Colonic mucosa (tissue), 4 donors: ENCODE data around the gene ZNF223. TPM values are rescaled to one million over a fixed set of nuclear protein-coding genes. Genes with fewer than 3 reads are reported as not detected.

Experiments
- DNase-seq: peaks from one replicate; pipeline ENCODE4 v3.0.0-alpha.2; 2020
- H3K27ac ChIP-seq: fragments of 200-600 bp; one replicate; pipeline ENCODE4 v1.8.0; 2021
- H3K27me3 ChIP-seq: fragments of 200-600 bp; one replicate; pipeline ENCODE4 v1.8.0; 2021
- H3K36me3 ChIP-seq: fragments of 200-600 bp; one replicate; pipeline ENCODE4 v1.8.0; 2021
- H3K4me1 ChIP-seq: fragments of 200-600 bp; one replicate; pipeline ENCODE4 v1.8.0; 2021; ENCODE audit warnings: mild to moderate bottlenecking
- H3K4me3 ChIP-seq: fragments of 200-600 bp; one replicate; pipeline ENCODE4 v1.8.0; 2021
- H3K9ac ChIP-seq, 2 donors: one replicate each; pipeline ENCODE4 v1.7.0; 2013; ENCODE audit warnings: control low read depth in 2 of 2, low read depth in 2 of 2, low read length in 2 of 2
- H3K9me3 ChIP-seq: fragments of 200-600 bp; one replicate; pipeline ENCODE4 v1.8.0; 2021
- intact Hi-C: fragments of 100-400 bp; cut with DNase I; formaldehyde crosslinking; loops from one replicate; pipeline ENCODE4 v1.14.1; 2022
- total RNA-seq, 2 donors: library from RNA; stranded (reverse); fragmentation: NEBNext Ultra II Directional in 1 of 2; extraction: Animal tissue kit (Norgen Biotek cat#: 25700) in 1 of 2; gene quantifications; one replicate each; pipeline ENCODE4 v1.2.1, GENCODE V29; 2021
- TF ChIP-seq, protein P1 (sequence below): fragments of 200-600 bp; IDR thresholded peaks from one replicate; pipeline ENCODE4 v1.8.0; 2022; ENCODE audit warnings: antibody characterized with exemption, mild to moderate bottlenecking
- donor health status: healthy.
- donor health status: DM: no; HTN: no; CAD: no.
- donor health status: DM: no; HTN: no; CAD: no.

The ZNF223 gene
- total RNA-seq, 2 donors from 2014 or later: 5.1 to 5.5 TPM

DNA sequence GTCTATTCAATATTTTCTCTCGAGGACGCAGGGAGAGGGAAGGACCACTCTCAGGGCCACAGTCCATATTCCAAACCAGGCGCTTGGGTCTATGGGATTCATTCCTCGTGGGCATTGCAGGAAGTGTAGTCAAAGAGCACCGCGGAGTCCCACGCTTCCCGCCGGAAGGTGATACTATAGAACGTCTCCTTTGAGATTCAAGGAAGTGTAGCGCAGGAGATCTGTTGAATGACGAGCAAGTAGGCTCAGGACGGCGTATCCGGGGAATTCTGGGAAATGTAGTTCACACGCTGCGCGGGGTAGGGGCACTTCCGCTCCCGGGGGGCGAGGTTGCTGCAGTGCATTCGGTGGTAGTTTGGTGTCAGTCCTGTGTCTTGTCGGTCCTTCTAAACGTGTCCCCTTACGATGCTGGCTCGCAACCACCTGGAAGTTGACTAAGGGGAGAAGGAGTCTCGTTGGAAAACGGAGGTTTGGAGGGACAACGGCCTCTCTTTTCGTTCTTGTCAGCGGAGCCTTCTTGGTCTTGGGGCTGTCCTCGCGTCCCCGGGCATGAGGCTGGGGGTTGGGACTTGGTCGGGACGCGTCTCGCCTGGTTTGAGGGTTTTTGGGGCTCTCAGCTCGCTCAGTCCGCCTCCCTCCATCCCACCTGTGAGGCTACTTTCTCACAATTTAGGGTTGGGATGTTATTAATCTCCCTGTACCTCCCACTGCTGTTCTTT, 20.1 kb downstream of the ZNF223 start, which contains the start of gene ZNF284:
Gene ZNF284, plus strand, starts transcription at position 336 of the 719 bp plus-strand sequence. CDS start 4,231 bp downstream, outside the sequence.
- no peak within 1 kb of the TSS for H3K27ac ChIP-seq
- peak within 1 kb of the TSS; percentile 54 to 62 for H3K9ac ChIP-seq
- H3K4me3 ChIP-seq: peak within 1 kb of the TSS; percentile 66
- intact Hi-C loops: no loop called here
- peak; percentile 93 for DNase-seq
- H3K9me3 ChIP-seq: no peaks in the 10 kb centered on the region
- H3K4me1 ChIP-seq: peaks cover 4% of the 10 kb centered on the region
- TF ChIP-seq, protein P1, sequence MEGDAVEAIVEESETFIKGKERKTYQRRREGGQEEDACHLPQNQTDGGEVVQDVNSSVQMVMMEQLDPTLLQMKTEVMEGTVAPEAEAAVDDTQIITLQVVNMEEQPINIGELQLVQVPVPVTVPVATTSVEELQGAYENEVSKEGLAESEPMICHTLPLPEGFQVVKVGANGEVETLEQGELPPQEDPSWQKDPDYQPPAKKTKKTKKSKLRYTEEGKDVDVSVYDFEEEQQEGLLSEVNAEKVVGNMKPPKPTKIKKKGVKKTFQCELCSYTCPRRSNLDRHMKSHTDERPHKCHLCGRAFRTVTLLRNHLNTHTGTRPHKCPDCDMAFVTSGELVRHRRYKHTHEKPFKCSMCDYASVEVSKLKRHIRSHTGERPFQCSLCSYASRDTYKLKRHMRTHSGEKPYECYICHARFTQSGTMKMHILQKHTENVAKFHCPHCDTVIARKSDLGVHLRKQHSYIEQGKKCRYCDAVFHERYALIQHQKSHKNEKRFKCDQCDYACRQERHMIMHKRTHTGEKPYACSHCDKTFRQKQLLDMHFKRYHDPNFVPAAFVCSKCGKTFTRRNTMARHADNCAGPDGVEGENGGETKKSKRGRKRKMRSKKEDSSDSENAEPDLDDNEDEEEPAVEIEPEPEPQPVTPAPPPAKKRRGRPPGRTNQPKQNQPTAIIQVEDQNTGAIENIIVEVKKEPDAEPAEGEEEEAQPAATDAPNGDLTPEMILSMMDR: no peak
- H3K27me3 ChIP-seq: no peaks in the 10 kb centered on the region
- H3K36me3 ChIP-seq: no peaks in the 10 kb centered on the region

DNA sequence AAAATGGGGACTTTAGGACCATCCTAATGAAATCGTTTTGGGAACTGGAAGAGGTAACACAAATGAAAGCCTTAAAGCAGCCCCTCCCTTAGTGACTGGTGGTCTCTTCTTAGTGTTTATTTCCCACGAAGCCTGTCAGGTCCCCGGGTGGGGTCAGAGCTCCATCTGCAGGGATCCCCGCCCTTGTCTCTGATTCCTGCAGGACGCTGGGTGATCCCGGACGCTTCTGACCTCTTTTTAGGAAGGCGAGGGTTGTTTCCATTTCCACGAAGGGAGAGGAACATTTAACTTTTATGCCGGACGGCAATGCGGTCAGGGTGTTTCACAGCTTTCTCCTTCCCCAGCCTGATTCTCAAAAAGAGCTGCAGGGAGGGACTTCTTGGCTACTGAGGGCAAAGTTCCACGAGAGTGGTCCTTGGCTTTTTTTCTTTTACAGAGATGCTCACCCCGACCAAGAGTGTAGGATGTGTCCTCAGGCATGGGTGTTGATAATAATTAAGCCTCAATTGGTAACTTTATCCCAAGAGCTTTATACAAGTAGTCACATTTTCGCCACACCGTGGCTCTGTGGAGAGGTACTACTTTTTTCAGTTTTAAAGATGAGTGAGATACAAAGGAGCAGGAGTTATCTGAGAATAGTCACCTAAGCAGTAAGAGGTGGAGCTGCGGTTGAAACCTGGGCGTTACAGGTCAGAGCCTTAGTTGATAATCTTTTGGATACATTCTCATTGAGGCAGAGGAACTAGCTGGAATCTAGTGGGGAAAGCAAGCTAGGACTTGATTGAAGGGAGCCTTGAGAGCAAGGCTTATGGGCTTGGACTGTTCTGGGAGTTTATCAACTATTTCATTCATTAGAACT, 20.9 kb downstream of the ZNF223 start:
- peak overlapping the region; percentile 54 to 62 for H3K9ac ChIP-seq
- H3K36me3 ChIP-seq: no peaks in the 10 kb centered on the region
- TF ChIP-seq, protein P1: no peak
- no peak overlapping the region for H3K27ac ChIP-seq
- peak overlapping the region; percentile 66 for H3K4me3 ChIP-seq
- peaks cover 4% of the 10 kb centered on the region for H3K4me1 ChIP-seq
- no peaks in the 10 kb centered on the region for H3K9me3 ChIP-seq
- intact Hi-C loops: no loop called here
- no peaks in the 10 kb centered on the region for H3K27me3 ChIP-seq
- DNase-seq: peak; percentile 24

DNA sequence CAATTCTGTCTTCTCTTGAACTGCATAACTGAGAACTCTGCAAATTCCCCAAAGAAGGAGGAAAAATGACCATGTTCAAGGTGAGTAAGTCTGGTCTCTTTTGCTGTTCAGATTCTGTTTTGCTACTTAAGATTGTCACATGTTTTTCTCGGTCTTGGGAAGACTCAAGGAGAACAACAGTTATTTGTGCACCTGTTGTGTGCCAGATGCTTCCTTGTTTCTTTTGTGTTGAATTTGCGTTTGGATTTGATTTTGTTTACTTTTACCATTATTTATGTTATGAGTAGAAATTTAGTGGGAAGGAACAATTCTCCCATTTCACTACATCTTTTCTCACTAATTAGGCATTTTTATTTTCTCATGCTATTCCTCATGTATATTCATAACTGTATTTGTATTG, 24.5 kb downstream of the ZNF223 start:
- Histone ChIP-seq H3K9ac (no peak overlapping the region), H3K4me3 (no peak overlapping the region), H3K9me3 (no peaks in the 10 kb centered on the region), H3K36me3 (no peaks in the 10 kb centered on the region), H3K27me3 (no peaks in the 10 kb centered on the region), H3K27ac (no peak overlapping the region), H3K4me1 (peaks cover 4% of the 10 kb centered on the region)
- intact Hi-C loops: no loop called here
- TF ChIP-seq, protein P1: no peak
- DNase-seq: no peak

DNA sequence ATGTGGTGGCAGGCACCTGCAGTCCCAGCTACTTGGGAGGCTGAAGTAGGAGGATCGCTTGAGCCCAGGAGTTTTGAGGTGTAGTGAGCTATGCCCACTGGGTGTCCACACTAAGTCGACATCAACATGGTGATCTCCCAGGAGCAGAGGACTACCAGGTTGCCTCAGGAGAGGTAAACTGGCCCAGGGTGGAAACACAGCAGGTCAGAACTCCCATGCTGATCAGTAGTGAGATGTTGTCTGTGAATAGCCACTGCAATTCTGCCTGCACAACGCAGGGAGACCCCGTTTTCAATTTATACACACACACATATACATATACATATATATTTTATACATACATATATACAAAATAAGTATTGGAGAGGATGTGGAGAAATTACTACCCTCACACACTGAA, 40.3 kb downstream of the ZNF223 start:
- DNase-seq: no peak
- H3K36me3 ChIP-seq: no peaks in the 10 kb centered on the region
- H3K4me1 ChIP-seq: no peaks in the 10 kb centered on the region

More for the DNA sequence above, 40.3 kb downstream of the ZNF223 start:
- Histone ChIP-seq H3K27me3 (no peaks in the 10 kb centered on the region), H3K27ac (no peak overlapping the region), H3K9me3 (no peaks in the 10 kb centered on the region), H3K9ac (no peak overlapping the region), H3K4me3 (no peak overlapping the region)
- TF ChIP-seq, protein P1: no peak
- intact Hi-C loops: no loop called here
